NT2/D1 (cell line): ENCODE measurements around the gene CCT2.
"Not testable (repeated sequence)": the region's sequence is repeated elsewhere in the genome, so short reads cannot be mapped to it uniquely, and the experiment has no call there.

ENCODE experiments used
- DNase-seq: peaks from one replicate; pipeline ENCODE4 v3.0.0-alpha.2; 2011; ENCODE audit warnings: low read depth, low spot score
- H3K27me3 ChIP-seq: 2 replicates; pipeline ENCODE4 v1.6.0; 2011; ENCODE audit warnings: mild to moderate bottlenecking; ENCODE audit not compliant: insufficient read length, insufficient read depth
- H3K36me3 ChIP-seq: 2 replicates; pipeline ENCODE4 v1.6.1; 2011; ENCODE audit warnings: mild to moderate bottlenecking, low read length, mixed read lengths; ENCODE audit not compliant: insufficient read depth, insufficient read length
- H3K4me1 ChIP-seq: 2 replicates; pipeline ENCODE4 v1.5.1; 2011; ENCODE audit not compliant: insufficient read depth, insufficient read length
- H3K4me3 ChIP-seq: 2 replicates; pipeline ENCODE4 v1.5.1; 2011; ENCODE audit warnings: low read depth; ENCODE audit not compliant: insufficient read length
- H3K9ac ChIP-seq: 2 replicates; pipeline ENCODE4 v1.6.0; 2011; ENCODE audit warnings: low read depth; ENCODE audit not compliant: insufficient read length
- H3K9me3 ChIP-seq: 2 replicates; pipeline ENCODE4 v1.5.1; 2011; ENCODE audit warnings: mild to moderate bottlenecking, low read length; ENCODE audit not compliant: insufficient read depth
- SUZ12 ChIP-seq: IDR thresholded peaks from 2 replicates; pipeline ENCODE4 v1.6.1; 2011; ENCODE audit not compliant: insufficient read length, insufficient read depth; ENCODE audit errors: extremely low read depth
- YY1 ChIP-seq: IDR thresholded peaks from 2 replicates; pipeline ENCODE4 v1.6.1; 2011; ENCODE audit not compliant: insufficient read length, insufficient read depth
- ZNF274 ChIP-seq: IDR thresholded peaks from 2 replicates; pipeline ENCODE4 v1.6.1; 2011; ENCODE audit warnings: mild to moderate bottlenecking, low read depth, low read length

Gene CCT2

DNA sequence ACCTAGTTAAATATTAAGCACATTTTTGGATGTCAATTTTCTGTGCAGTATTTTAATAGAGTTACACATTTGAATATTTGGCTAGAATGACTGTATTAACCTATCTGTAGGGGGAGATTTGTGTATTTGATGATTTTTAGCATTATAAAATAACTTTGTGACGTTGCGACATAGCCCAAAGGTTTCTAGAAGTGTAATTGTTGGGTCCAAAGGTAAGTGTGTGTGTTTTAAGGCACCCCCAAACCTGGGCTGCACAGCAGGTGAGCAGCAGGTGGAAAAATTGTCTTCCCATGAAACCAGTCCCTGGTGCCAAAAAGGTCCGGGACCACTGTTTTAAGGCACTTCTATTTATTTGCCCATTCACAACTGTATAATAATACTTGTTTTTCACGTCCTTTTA, 3.3 kb downstream of the CCT2 start:
- Histone ChIP-seq H3K9ac (no peak overlapping the region), H3K36me3 (peaks cover 78% of the 10 kb centered on the region), H3K27me3 (no peaks in the 10 kb centered on the region), H3K9me3 (no peaks in the 10 kb centered on the region), H3K4me3 (no peak overlapping the region), H3K4me1 (no peaks in the 10 kb centered on the region)
- TF ChIP-seq YY1 (no peak), ZNF274 (no peak), SUZ12 (no peak)
- DNase-seq = no peak

GRCh38 chr12:69589082-69589481, 3.8 kb downstream of the CCT2 start:
- TF ChIP-seq SUZ12 (no peak), ZNF274 (no peak), YY1 (no peak)
- no peaks in the 10 kb centered on the region for H3K9me3 ChIP-seq
- H3K4me1 ChIP-seq = no peaks in the 10 kb centered on the region
- H3K4me3 ChIP-seq = no peak overlapping the region
- no peaks in the 10 kb centered on the region for H3K27me3 ChIP-seq
- peaks cover 83% of the 10 kb centered on the region for H3K36me3 ChIP-seq
- DNase-seq = no peak
- H3K9ac ChIP-seq = no peak overlapping the region

DNA sequence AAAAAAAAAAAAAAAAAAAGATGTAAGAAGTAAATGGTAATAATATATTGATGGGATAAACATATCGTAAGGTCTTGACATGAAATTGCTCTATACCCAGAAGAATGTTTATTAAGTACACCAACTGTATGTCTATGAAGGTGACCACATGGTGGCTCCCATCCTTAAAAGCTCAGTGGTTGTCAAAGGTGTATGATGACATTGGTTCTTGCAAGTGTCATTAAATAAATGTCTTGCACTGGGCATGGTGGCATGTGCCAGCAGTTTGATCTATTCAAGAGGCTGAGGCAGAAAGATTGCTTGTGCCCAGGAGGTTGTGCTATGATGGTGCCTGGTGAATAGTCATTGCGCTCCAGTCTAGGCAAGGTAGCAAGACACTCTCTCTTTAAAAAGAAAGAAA, 10.4 kb downstream of the CCT2 start:
- no peak overlapping the region for H3K9ac ChIP-seq
- H3K4me1 ChIP-seq = no peaks in the 10 kb centered on the region
- DNase-seq = no peak
- peaks cover 96% of the 10 kb centered on the region for H3K36me3 ChIP-seq
- no peaks in the 10 kb centered on the region for H3K27me3 ChIP-seq
- H3K4me3 ChIP-seq = no peak overlapping the region
- TF ChIP-seq YY1 (no peak), SUZ12 (no peak), ZNF274 (no peak)
- no peaks in the 10 kb centered on the region for H3K9me3 ChIP-seq

DNA sequence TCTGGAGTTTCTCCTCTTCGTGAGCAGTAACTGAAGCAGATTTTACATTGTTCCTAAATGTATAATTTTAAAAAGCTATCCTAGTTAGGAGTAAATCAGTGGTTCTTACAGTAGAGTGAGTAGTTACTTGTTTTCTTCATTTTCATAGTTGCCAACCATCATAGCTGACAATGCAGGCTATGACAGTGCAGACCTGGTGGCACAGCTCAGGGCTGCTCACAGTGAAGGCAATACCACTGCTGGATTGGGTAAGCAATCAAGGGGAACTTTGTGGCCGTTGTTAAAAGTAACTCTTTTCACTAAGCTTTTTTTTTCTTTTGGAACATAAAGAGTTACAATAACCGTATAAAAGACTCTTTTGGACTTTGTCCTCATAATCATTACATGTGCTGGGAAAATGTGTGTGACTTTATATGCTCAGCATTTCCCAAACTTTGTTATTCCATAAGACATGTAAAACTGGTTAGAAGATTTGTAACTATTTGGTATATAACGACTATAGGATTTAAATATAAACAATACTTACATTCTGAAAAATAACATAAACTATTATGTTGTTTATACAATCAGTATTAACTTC, 13.0 kb downstream of the CCT2 start:
- H3K4me3 ChIP-seq = no peak overlapping the region
- no peaks in the 10 kb centered on the region for H3K4me1 ChIP-seq
- H3K9me3 ChIP-seq = no peaks in the 10 kb centered on the region
- peaks cover 96% of the 10 kb centered on the region for H3K36me3 ChIP-seq
- no peak for DNase-seq
- H3K9ac ChIP-seq = no peak overlapping the region
- no peaks in the 10 kb centered on the region for H3K27me3 ChIP-seq
- TF ChIP-seq SUZ12 (no peak), ZNF274 (no peak), YY1 (no peak)

GRCh38 chr12:69600804-69601203, 15.5 kb downstream of the CCT2 start:
- H3K27me3 ChIP-seq = no peaks in the 10 kb centered on the region
- DNase-seq = no peak
- peaks cover 75% of the 10 kb centered on the region for H3K36me3 ChIP-seq
- H3K4me3 ChIP-seq = no peak overlapping the region
- no peaks in the 10 kb centered on the region for H3K4me1 ChIP-seq
- TF ChIP-seq SUZ12 = no peak
- TF ChIP-seq ZNF274 = no peak
- TF ChIP-seq YY1 = no peak
- no peaks in the 10 kb centered on the region for H3K9me3 ChIP-seq
- H3K9ac ChIP-seq = no peak overlapping the region

DNA sequence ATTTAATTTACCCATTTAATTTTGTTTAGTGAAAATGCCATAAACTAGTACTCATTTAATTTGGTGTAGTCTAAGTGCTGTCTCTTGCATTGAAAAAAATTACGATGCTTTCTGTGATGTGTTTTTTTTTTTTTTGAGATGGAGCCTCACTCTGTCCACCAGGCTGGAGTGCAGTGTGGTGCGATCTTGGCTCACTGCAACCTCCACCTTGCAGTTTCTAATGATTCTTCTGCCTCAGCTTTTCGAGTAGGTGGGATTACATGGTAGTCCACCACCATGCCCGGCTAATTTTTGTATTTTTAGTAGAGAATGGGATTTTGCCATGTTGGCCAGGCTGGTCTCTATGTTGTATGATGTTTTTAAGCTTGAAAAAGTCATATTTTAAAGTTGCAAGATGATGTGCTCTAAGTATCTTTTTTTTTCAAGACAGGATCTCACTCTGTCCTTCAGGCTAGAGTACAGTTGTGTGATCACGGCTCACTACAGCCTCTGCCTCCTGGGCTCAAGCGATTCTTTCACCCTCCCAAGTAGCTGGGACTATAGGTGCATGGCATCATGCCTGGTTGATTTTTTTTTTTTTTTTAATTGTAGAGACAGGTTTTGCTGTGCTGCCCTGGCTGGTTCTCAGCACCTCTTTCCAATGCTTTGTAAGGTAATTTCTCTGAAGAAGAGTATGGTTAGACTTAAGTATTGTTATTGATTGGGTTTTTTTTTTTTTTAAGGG, 16.9 kb downstream of the CCT2 start:
- Histone ChIP-seq H3K9me3 (no peaks in the 10 kb centered on the region), H3K4me1 (no peaks in the 10 kb centered on the region), H3K27me3 (no peaks in the 10 kb centered on the region), H3K4me3 (no peak overlapping the region), H3K36me3 (peaks cover 62% of the 10 kb centered on the region), H3K9ac (no peak overlapping the region)
- TF ChIP-seq YY1 (no peak), ZNF274 (no peak), SUZ12 (no peak)
- no peak for DNase-seq

DNA sequence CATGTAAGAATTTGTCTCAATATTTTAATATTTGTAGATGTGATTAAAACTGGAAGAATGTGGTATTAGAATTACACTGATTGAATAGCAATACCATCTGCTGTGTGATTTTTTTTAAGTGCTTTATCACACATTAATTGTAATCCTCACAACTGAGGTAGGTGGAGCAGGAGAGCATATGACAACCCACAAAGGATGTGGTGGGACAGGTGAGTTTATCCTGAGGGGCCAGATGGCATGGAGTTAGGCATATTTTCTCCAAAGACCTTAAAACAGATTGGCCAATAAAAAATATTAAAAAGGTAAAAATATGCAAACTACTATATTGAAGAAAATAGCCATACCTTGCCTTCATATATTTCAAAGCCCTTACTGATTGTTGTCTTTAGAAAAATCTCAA, 17.7 kb downstream of the CCT2 start:
- Histone ChIP-seq H3K9ac (no peak overlapping the region), H3K4me1 (no peaks in the 10 kb centered on the region), H3K27me3 (no peaks in the 10 kb centered on the region), H3K9me3 (no peaks in the 10 kb centered on the region), H3K4me3 (no peak overlapping the region), H3K36me3 (peaks cover 53% of the 10 kb centered on the region)
- no peak for DNase-seq
- no peak for TF ChIP-seq ZNF274
- TF ChIP-seq YY1 = no peak
- no peak for TF ChIP-seq SUZ12

GRCh38 chr12:69603556-69603955, 18.3 kb downstream of the CCT2 start:
- H3K9me3 ChIP-seq, H3K27me3 ChIP-seq, H3K4me3 ChIP-seq, H3K9ac ChIP-seq, DNase-seq, H3K4me1 ChIP-seq: not testable (repeated sequence)
- H3K36me3 ChIP-seq = peaks cover 47% of the 10 kb centered on the region

DNA sequence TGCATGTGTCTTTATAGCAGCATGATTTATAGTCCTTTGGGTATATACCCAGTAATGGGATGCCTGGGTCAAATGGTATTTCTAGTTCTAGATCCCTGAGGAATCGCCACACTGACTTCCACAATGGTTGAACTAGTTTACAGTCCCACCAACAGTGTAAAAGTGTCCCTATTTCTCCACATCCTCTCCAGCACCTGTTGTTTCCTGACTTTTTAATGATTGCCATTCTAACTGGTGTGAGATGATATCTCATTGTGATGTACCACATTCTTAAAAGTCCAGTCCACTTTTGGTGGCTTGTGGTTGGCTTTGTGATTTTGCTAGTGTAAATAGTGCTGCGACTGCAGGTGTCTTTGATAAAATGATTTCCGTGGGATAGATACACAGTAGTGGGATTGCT, 19.0 kb downstream of the CCT2 start:
- not testable (repeated sequence) for H3K27me3 ChIP-seq, H3K4me3 ChIP-seq, H3K4me1 ChIP-seq, H3K9ac ChIP-seq, H3K9me3 ChIP-seq, DNase-seq
- H3K36me3 ChIP-seq = peaks cover 41% of the 10 kb centered on the region
